HepG2 (cell line): Measurements from ENCODE around the gene SUOX. TPM values are rescaled to one million over a fixed set of nuclear protein-coding genes. Genes with fewer than 3 reads are reported as not detected.

Experiments
- BCLAF1 ChIP-seq: fragments of 450-650 bp; IDR thresholded peaks from 2 replicates; pipeline ENCODE4 v1.6.1; 2017; ENCODE audit warnings: mild to moderate bottlenecking
- ELK4 ChIP-seq: sonication (generic); formaldehyde crosslinking; IDR thresholded peaks from 2 replicates; pipeline ENCODE4 v1.9.0; 2021; ENCODE audit warnings: missing genetic modification reagents, borderline replicate concordance
- FIP1L1 ChIP-seq: fragments of 200-400 bp; formaldehyde crosslinking; IDR thresholded peaks from 2 replicates; pipeline ENCODE4 v1.6.1; 2018; ENCODE audit warnings: low read depth, mild to moderate bottlenecking, low read length, moderate library complexity, borderline replicate concordance; ENCODE audit not compliant: insufficient read depth
- JDP2 ChIP-seq: sonication (generic); formaldehyde crosslinking; IDR thresholded peaks from 2 replicates; pipeline ENCODE4 v1.8.1; 2022; ENCODE audit warnings: missing genetic modification reagents, borderline replicate concordance
- KDM5A ChIP-seq: fragments of 200-600 bp; sonication (generic); IDR thresholded peaks from 2 replicates; pipeline ENCODE4 v1.7.0; 2018; ENCODE audit warnings: antibody characterized with exemption, mild to moderate bottlenecking, low read length, borderline replicate concordance
- NFE2L1 ChIP-seq: sonication (generic); formaldehyde crosslinking; IDR thresholded peaks from 2 replicates; pipeline ENCODE4 v1.4.0; 2020; ENCODE audit warnings: missing genetic modification reagents, mild to moderate bottlenecking, borderline replicate concordance
- PHF5A ChIP-seq: IDR thresholded peaks from one replicate; pipeline ENCODE4 v1.6.1; 2018; ENCODE audit warnings: low read depth, missing genetic modification reagents; ENCODE audit not compliant: unreplicated experiment
- REPIN1 ChIP-seq: sonication (generic); formaldehyde crosslinking; IDR thresholded peaks from 2 replicates; pipeline ENCODE4 v1.8.0; 2022; ENCODE audit warnings: missing genetic modification reagents, low read depth, mild to moderate bottlenecking, borderline replicate concordance
- SIN3B ChIP-seq: fragments of 150-350 bp; IDR thresholded peaks from 2 replicates; pipeline ENCODE4 v1.6.1; 2014; ENCODE audit warnings: low read length
- SRF ChIP-seq: IDR thresholded peaks from 2 replicates; pipeline ENCODE4 v1.6.1; 2011; ENCODE audit warnings: mild to moderate bottlenecking, low read depth, low read length, moderate library complexity
- TERF1 ChIP-seq: sonication (generic); formaldehyde crosslinking; IDR thresholded peaks from 2 replicates; pipeline ENCODE4 v1.8.0; 2022; ENCODE audit warnings: mild to moderate bottlenecking, missing genetic modification reagents, moderate library complexity
- TIGD3 ChIP-seq: sonication (generic); formaldehyde crosslinking; IDR thresholded peaks from 2 replicates; pipeline ENCODE4 v1.5.1; 2020; ENCODE audit warnings: mild to moderate bottlenecking, missing genetic modification reagents, borderline replicate concordance
- ZFP62 ChIP-seq: sonication (generic); formaldehyde crosslinking; IDR thresholded peaks from 2 replicates; pipeline ENCODE4 v1.4.0; 2020; ENCODE audit warnings: missing genetic modification reagents
- ZNF224 ChIP-seq: sonication (generic); formaldehyde crosslinking; IDR thresholded peaks from 2 replicates; pipeline ENCODE4 v1.5.0; 2020; ENCODE audit warnings: mild to moderate bottlenecking, missing genetic modification reagents
- ZNF503 ChIP-seq: sonication (generic); formaldehyde crosslinking; IDR thresholded peaks from 2 replicates; pipeline ENCODE4 v1.4.0; 2020; ENCODE audit warnings: missing genetic modification reagents
- ZNF556 ChIP-seq: sonication (generic); formaldehyde crosslinking; IDR thresholded peaks from 2 replicates; pipeline ENCODE4 v1.4.0; 2020; ENCODE audit warnings: mild to moderate bottlenecking, missing genetic modification reagents, borderline replicate concordance
- ZNF841 ChIP-seq: sonication (generic); formaldehyde crosslinking; IDR thresholded peaks from 2 replicates; pipeline ENCODE4 v1.8.1; 2023; ENCODE audit warnings: missing genetic modification reagents, borderline replicate concordance
- ZNF883 ChIP-seq: sonication (generic); formaldehyde crosslinking; IDR thresholded peaks from 2 replicates; pipeline ENCODE4 v1.5.1; 2020; ENCODE audit warnings: mild to moderate bottlenecking, missing genetic modification reagents; ENCODE audit errors: not compliant biosample characterization
- polyA plus RNA-seq, 8 experiments: library from polyadenylated mRNA; depleted of rRNA in 3 of 8; stranded (reverse) in 7 of 8; unstranded in 1 of 8; fragments of >200 nt; fragmentation: Illumina TruSeq in 4 of 8; extraction: Trizol in 4 of 8; gene quantifications; 2 replicates each; pipeline versions ENCODE4 v1.2.1 to v1.2.3, GENCODE V29; 2011 to 2016; ENCODE audit warnings: low read depth in 4 of 8, missing spikeins in 1 of 8, mixed read lengths in 1 of 8; ENCODE audit not compliant: insufficient read depth in 1 of 8
- total RNA-seq, 5 experiments: library from RNA; depleted of rRNA; stranded (reverse); fragments of >200 nt; fragmentation: Illumina TruSeq; extraction: Trizol; gene quantifications; 2 replicates each; pipeline ENCODE4 v1.2.3, GENCODE V29; 2016; ENCODE audit warnings: low read depth in 1 of 5

Gene SUOX
- total and polyA plus RNA-seq, 2 of the 13 experiments (the other 11 are each of a cell fraction or from before 2014, with no cell fraction given), result 23.9 to 25.9 TPM

GRCh38 chr12:55973599-55974307, 23.3 kb upstream of the SUOX start, which contains the start of gene RAB5B (continued):
- TF ChIP-seq FIP1L1 (no peak), BCLAF1 (no peak), JDP2 (CRISPR knock-in tag) (no peak), ZNF556 (CRISPR knock-in tag) (peak; percentile 75), ELK4 (CRISPR knock-in tag) (no peak), SRF (no peak), PHF5A (CRISPR knock-in tag) (peak; percentile 25), ZNF224 (peak; percentile 42; the same call in 1 of the 2 replicates), ZFP62 (CRISPR knock-in tag) (no peak), ZNF883 (CRISPR knock-in tag) (peak; percentile 74), ZNF841 (CRISPR knock-in tag) (no peak), TIGD3 (CRISPR knock-in tag) (peak; percentile 83; the same call in 1 of the 2 replicates), KDM5A (no peak; the same call in 1 of the 2 replicates), NFE2L1 (no peak), TERF1 (no peak), ZNF503 (CRISPR knock-in tag) (0 out of 2 replicates have a peak, but pooled peaks have one; percentile 69), SIN3B (0 out of 2 replicates have a peak, but pooled peaks have one; percentile 9), REPIN1 (CRISPR knock-in tag) (peak; percentile 71)
